ENCODE measurements around the gene KY. TPM values are rescaled to one million over a fixed set of nuclear protein-coding genes. Genes with fewer than 3 reads are reported as not detected.

KY gene
- total and polyA plus RNA-seq, 2 of the 8 experiments (the other 6 are each of a cell fraction or from before 2014, with no cell fraction given), result not detected

- Histone ChIP-seq H4K20me1 (replicated peaks in 1 of 2; ENCODE audit: control insufficient read depth in 1 of 2, insufficient read depth in 2 of 2, low read length in 2 of 2) (no peaks in the 10 kb centered on the region), H3K9me3 (ENCODE audit: insufficient read depth in 2 of 2, low read depth in 1 of 2, low read length in 1 of 2) (no peaks in the 10 kb centered on the region), H2BK5ac (ENCODE audit: low read depth, low read length) (no peak overlapping the region), H2AFZ (ENCODE audit: low read length) (no peak overlapping the region), H3K4me3 (ENCODE audit: extremely low read depth in 1 of 4, insufficient read depth in 2 of 4, low read depth in 3 of 4, low read length in 4 of 4) (no peak overlapping the region), H3K4me1 (replicated peaks in 1 of 4; ENCODE audit: control insufficient read depth in 3 of 4, insufficient read depth in 4 of 4, low read length in 3 of 4) (peaks cover 0 to 11% (median 5%) of the 10 kb centered on the region in 4 experiments; a peak in 3 of 7 replicates), H3K23me2 (ENCODE audit: low read depth, low read length) (no peaks in the 10 kb centered on the region), H2BK120ac (replicated peaks; ENCODE audit: low read depth, low read length) (no peak overlapping the region), H3K79me1 (ENCODE audit: low read depth, low read length) (no peaks in the 10 kb centered on the region), H2BK20ac (ENCODE audit: low read length) (no peak overlapping the region), H3K4me2 (ENCODE audit: insufficient read depth in 1 of 2, low read depth in 2 of 2, low read length in 2 of 2) (no peak overlapping the region), H2BK15ac (ENCODE audit: low read length) (no peak overlapping the region), H3K56ac (replicated peaks; ENCODE audit: insufficient read length, low read depth, low read length) (no peak overlapping the region), H4K5ac (ENCODE audit: insufficient read length, low read depth, low read length) (no peak overlapping the region), H2AK5ac (ENCODE audit: low read depth, low read length) (no peak overlapping the region), H3K4ac (replicated peaks; ENCODE audit: insufficient read length, low read depth, low read length) (no peak overlapping the region), H2BK12ac (ENCODE audit: low read depth, low read length) (no peak overlapping the region), H3K18ac (ENCODE audit: extremely low read depth, low read length) (no peak overlapping the region), H3K9ac (replicated peaks in 1 of 4; ENCODE audit: extremely low read depth in 1 of 4, low read depth in 3 of 4, low read length in 3 of 4) (no peak overlapping the region), H4K8ac (ENCODE audit: extremely low read depth, insufficient read depth, low read length) (no peak overlapping the region), H3K36me3 (ENCODE audit: control insufficient read depth in 2 of 4, insufficient read depth in 4 of 4, low read length in 3 of 4) (no peaks in the 10 kb centered on the region), H3K27ac (ENCODE audit: low read depth, low read length) (no peak overlapping the region), H3K79me2 (ENCODE audit: control insufficient read depth in 1 of 2, insufficient read depth in 2 of 2, low read length in 2 of 2) (no peaks in the 10 kb centered on the region), H4K91ac (replicated peaks; ENCODE audit: insufficient read length, low read length) (no peak overlapping the region), H3K27me3 (replicated peaks in 1 of 4; ENCODE audit: control insufficient read depth in 3 of 4, extremely low read depth in 1 of 4, insufficient read depth in 3 of 4, low read length in 3 of 4) (peaks cover 0 to 5% (median 0%) of the 10 kb centered on the region in 4 experiments; a peak in 2 of 7 replicates), H3K14ac (ENCODE audit: insufficient read length) (no peak overlapping the region), H3K23ac (ENCODE audit: insufficient read length) (no peak overlapping the region)
- ChIA-PET POLR2A (ENCODE audit: partially characterized antibody) (interaction anchor here (1.2 kb wide), 1 partner anchor 40 kb away, joined by 5 read pairs; no protein-coding TSS in a partner anchor), CTCF (ENCODE audit: partially characterized antibody) (interaction anchor here (0.9 to 13.8 kb wide), 19 partner anchors 12 to 155 kb away, joined by 3 to 197 read pairs (median 5); partner anchors contain the start of genes EPHB1 and KY)
- TF ChIP-seq POLR2A (IDR thresholded peaks at IDR 0.05; ENCODE audit: control extremely low read depth in 1 of 2, low read depth in 2 of 2, low read length in 2 of 2), result no peak
- no peak for TF ChIP-seq SP2 (IDR thresholded peaks at IDR 0.05; ENCODE audit: low read length)
- TF ChIP-seq RXRA (IDR thresholded peaks at IDR 0.05; ENCODE audit: insufficient read depth, low read depth, low read length), result no peak
- TF ChIP-seq ASH2L (IDR thresholded peaks at IDR 0.05; ENCODE audit: low read length), result no peak
- TF ChIP-seq HDAC6 (IDR thresholded peaks at IDR 0.05; ENCODE audit: low read depth, low read length), result no peak
- no peak for DNase-seq (ENCODE audit: low read depth in 1 of 2, low spot score in 2 of 2)
- no peak for FAIRE-seq
- 88% methylated on average over 5 of the region's 5 CpGs; no CpG with 5 or more reads in 1 of the 2 experiments for WGBS, 2 experiments (ENCODE audit: extremely low coverage in 1 of 2, insufficient coverage in 1 of 2, insufficient read length in 1 of 2, insufficient replicate concordance in 2 of 2, low coverage in 1 of 2, low lambda C conversion rate in 2 of 2, missing lambda C conversion rate in 1 of 2)
Observed at GRCh38 chr3:134640378-134640777, 10.4 kb downstream of the KY start.

Data from H1 (cell line).